ENCODE data around the gene ILF3. TPM values are rescaled to one million over a fixed set of nuclear protein-coding genes. Genes with fewer than 3 reads are reported as not detected.

The ILF3 gene
- total and polyA plus RNA-seq, 2 experiments from 2014 or later = 573 to 616 TPM

DNA sequence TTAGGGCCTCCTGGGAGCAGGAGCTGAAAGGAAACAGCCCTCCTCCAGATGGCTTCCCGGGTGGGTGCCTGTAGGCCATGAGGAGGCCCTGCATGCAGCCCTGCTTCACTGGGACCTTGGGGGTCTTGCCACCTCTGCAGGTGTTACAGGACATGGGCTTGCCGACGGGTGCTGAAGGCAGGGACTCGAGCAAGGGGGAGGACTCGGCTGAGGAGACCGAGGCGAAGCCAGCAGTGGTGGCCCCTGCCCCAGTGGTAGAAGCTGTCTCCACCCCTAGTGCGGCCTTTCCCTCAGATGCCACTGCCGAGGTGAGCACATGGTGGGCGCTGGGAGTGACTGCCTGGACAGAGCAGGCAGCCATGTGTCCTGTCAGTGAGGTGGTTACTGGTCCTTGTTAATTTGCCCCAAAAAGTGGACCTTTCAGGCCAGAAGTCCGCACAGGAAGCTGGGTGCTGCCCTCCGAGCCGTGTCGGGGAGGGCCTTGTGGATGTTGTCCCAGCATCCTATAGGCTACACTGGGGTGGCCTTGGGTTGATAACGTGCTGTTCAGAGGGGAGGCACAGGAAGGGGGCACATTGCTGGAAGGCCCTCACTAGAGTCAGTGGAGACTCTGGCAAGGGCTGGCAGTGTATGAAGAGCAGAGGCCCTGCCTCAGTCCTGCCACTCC is 28.4 kb downstream of the ILF3 start (continued):
- TF ChIP-seq CTCF (conservative IDR thresholded peaks at IDR 0.05; ENCODE audit: low read depth in 2 of 2) (no peak), EZH2 (IDR thresholded peaks at IDR 0.05; ENCODE audit: low read depth, unreplicated experiment) (no peak), ETS1 (IDR thresholded peaks at IDR 0.05) (no peak), ZNF114 (CRISPR knock-in tag; IDR thresholded peaks at IDR 0.05) (no peak), STAT1 (IDR thresholded peaks at IDR 0.05; ENCODE audit: unreplicated experiment) (no peak), EZH2phosphoT487 (IDR thresholded peaks at IDR 0.05; ENCODE audit: unreplicated experiment) (no peak)

DNA sequence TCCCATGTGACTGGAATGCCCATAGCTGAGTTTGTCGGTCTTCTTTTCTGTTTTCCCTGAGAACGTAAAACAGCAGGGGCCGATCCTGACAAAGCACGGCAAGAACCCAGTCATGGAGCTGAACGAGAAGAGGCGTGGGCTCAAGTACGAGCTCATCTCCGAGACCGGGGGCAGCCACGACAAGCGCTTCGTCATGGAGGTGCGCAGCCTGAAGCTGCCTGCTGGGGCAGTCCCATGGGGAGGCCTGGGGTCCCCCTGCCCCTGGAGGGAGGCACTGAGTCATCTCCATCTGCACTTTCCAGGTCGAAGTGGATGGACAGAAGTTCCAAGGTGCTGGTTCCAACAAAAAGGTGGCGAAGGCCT is 28.9 kb downstream of the ILF3 start:
- peaks cover 93% of the 10 kb centered on the region for H3K36me3 ChIP-seq (ENCODE audit: insufficient read depth)
- H3K27ac ChIP-seq (ENCODE audit: low read depth) = peak overlapping the region; percentile 59; the same call in 1 of the 2 replicates
- H3K79me2 ChIP-seq (replicated peaks; ENCODE audit: insufficient read depth) = peaks cover 68% of the 10 kb centered on the region
- no peak for DNase-seq (ENCODE audit: low spot score)
- no peaks in the 10 kb centered on the region for H3K4me1 ChIP-seq (ENCODE audit: insufficient read depth)
- Mint-ChIP-seq H3K27me3 (ENCODE audit: insufficient read depth, low read depth, poor library complexity) (peaks cover 29% of the 10 kb centered on the region), H3K9me3 (peaks cover 2% of the 10 kb centered on the region; the same call in 1 of the 3 replicates), H3K27ac (no peak overlapping the region), H3K36me3 (ENCODE audit: low read depth) (peaks cover 97% of the 10 kb centered on the region), H3K4me1 (no peaks in the 10 kb centered on the region), H3K4me3 (no peak overlapping the region)
- H3F3A ChIP-seq (replicated peaks; ENCODE audit: low read depth) = peaks cover 76% of the 10 kb centered on the region
- no peak overlapping the region for H3K4me2 ChIP-seq
- H3K9me2 ChIP-seq (ENCODE audit: insufficient read depth) = no peaks in the 10 kb centered on the region
- no peak overlapping the region for H2AFZ ChIP-seq
- H3K27me3 ChIP-seq (ENCODE audit: insufficient read depth) = no peaks in the 10 kb centered on the region
- ATAC-seq = no peak; the same call in 2 of the 3 replicates
- H3K4me3 ChIP-seq = no peak overlapping the region
- peaks cover 60% of the 10 kb centered on the region for H4K20me1 ChIP-seq (replicated peaks; ENCODE audit: insufficient read depth)
- TF ChIP-seq EZH2phosphoT487 (IDR thresholded peaks at IDR 0.05; ENCODE audit: unreplicated experiment) (no peak), EZH2 (IDR thresholded peaks at IDR 0.05; ENCODE audit: low read depth, unreplicated experiment) (no peak), ZNF114 (CRISPR knock-in tag; IDR thresholded peaks at IDR 0.05) (no peak), REST (IDR thresholded peaks at IDR 0.05; ENCODE audit: unreplicated experiment) (no peak), ETS1 (IDR thresholded peaks at IDR 0.05) (no peak), CTCF (conservative IDR thresholded peaks at IDR 0.05; ENCODE audit: low read depth in 2 of 2) (no peak), CREB1 (CRISPR knock-in tag; IDR thresholded peaks at IDR 0.05; ENCODE audit: low read depth) (no peak)
